A204.1 (cell line): ENCODE measurements around the gene HOMER2.

Source experiments
- FAIRE-seq: peaks from 2 replicates; lab custom pipeline; 2012; peaks lifted over from hg19 to GRCh38; lab: Jason Lieb, UNC

Gene HOMER2

DNA sequence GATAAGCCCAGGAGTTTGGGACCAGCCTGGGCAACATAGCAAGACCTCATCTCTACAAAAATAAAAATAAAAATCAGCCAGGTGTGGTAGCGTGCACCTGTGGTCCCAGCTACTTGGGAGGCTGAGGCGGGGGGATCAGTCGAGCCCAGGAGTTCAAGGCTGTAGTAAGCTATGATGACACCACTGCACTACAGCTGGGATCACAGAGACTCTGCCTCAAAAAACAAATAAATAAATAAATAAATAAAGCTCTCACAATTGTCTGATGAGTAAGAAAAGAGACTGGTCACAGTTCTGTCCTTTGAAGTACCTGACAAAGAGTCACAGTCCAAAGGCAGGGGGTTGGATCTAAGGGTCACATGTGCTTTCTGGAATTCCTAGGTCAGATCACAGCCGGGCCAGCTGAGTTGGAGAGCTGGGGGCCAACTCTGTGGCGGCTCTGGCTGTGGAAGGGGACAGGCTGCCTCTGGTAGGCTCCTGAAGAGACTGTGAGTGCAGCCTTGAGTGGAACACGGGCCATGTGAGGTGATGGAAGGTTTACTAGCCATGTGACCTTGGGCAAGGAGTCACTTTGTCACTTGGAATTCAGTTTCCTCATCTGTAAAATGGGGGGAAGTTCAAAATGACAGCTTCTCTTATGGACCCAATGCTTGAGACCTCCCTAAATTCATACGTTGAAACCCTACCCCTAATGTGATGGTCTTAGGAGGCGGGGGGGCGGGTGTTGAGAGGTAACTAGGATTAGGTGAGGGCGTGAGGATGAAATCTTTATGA, 95.9 kb downstream of the HOMER2 start:
- no peak for FAIRE-seq

- no peak for FAIRE-seq
These were observed 97.0 kb downstream of the HOMER2 start for GRCh38 chr15:82855286-82856100.

GRCh38 chr15:82854554-82854953, 98.0 kb downstream of the HOMER2 start:
- no peak for FAIRE-seq

DNA sequence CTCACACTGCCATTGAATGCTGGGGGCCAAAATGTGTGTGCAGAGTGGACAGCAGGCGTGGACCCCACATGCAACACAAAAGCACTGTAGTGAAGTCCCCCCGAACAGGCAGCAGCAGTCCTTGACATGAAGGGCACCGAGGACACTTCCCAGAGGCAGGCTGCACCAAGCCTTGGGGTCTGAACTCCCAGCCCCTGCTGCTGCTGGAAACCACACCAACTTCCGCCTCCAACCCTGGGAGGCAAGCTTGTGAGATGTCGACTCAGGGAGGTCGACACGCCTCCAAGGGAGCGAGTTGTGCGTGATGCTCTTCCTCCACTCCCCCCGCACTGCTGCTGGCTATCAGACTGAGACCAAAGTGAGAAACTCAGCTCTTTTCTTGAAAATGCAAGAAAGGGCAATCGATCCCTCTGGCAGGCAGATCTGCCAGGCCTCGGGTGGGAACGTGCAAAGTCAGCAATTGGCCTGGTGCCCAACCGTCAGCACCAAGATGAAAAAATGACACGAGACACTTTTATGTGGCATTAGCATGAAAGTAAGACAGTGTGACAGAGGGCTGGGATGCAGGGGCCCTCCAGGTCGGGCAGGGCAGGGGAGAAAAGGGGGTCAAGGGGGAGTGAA, 99.5 kb downstream of the HOMER2 start:
- no peak for FAIRE-seq

DNA sequence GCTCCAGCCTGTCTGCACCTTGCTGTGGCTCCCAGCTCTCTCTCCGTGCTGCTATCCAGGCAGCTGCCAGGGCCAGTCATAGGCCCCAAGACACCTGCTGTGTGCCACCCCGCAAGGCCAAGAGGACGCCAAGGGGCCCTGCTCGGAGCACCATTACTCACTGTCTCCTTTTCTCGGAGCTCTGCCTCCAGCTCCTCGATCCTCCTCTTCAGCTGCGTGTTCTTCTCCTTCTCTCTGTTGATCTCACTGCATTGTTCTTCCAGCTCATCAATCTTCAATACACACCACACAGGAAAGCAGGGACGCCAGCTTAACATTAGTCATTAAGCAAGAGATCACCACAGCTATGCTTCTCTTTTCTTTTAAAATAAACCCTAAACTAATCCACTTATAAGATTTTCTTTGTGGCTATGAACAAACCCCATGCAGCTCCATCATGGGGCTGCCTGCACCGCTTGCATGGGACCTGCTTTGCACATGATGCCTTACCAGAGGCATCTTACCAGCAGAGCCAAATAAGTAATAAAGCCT, 100.5 kb downstream of the HOMER2 start:
- no peak for FAIRE-seq

- no peak for FAIRE-seq
These were observed 101.1 kb downstream of the HOMER2 start for GRCh38 chr15:82851306-82851850.

- no peak for FAIRE-seq
These were observed 101.8 kb downstream of the HOMER2 start for GRCh38 chr15:82850731-82851130.

DNA sequence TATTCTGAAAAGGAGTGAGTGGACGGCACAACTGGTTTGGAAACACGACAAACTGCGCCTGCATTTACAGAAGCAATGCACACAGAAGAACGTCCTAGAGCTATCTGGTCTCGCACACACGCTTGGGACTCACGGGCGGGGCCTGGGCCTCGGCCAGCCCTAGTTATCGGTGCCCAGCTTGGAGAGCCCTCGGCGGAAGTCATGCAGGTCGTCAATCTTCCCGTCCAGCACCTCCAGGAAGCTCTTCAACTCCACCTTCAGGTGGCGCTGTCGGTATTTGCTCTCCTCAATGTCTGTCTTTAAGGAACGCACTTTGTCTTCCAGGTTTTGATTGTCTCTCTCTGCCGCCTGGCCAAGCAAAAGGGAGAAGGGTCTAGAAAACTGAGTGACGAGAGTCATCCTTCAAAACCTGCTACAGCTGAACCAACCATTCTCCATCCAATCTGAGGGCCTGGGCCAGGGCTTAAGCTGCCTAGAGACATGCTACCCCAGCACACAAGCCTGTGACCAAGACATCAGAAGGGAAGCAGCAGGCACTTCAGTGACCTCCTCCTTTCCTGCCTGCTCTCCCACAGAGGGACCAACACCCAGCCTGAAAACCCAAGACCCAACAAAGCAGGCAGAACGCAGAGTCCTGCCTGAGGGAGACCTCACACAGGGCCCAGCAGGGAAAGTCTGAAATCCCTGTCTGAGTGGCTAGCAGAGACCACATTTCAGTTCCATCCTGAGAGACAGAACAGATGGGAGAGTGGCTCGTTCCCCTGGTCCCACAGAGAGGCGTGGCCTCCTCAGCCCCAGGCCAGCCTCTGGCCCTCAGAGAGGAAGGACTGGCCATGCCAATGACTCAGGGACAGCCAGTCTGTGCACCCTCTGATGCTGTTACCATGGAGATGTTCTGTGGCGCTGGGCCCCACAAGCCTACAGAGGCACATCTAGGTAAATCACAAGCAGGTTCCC, 102.7 kb downstream of the HOMER2 start:
- FAIRE-seq: no peak

GRCh38 chr15:82848241-82848993, 104.1 kb downstream of the HOMER2 start:
- FAIRE-seq: no peak

- FAIRE-seq: no peak
These were observed 104.8 kb downstream of the HOMER2 start for GRCh38 chr15:82847703-82848102.

DNA sequence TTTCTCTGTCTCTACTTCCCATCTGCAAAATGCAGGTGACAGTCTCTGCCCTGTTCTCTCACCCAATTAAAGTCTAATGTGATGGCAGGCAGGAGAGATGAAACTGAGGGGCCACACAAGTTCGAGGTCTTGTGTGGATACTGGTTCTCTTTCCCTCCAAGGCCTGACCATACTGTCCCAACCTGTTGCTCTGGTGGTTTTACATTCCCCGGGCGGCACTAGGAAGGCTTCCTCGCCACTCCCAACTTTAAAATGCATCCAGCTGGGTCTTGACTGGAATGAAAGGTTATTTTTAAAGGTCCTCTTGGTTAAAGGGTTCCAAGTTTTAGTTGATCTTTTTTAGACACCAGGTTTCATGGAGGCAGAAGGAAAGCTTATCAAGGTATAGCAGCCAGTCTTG, 105.9 kb downstream of the HOMER2 start:
- FAIRE-seq: no peak

GRCh38 chr15:82845686-82846085, 106.8 kb downstream of the HOMER2 start:
- no peak for FAIRE-seq

- no peak for FAIRE-seq
These were observed 109.0 kb downstream of the HOMER2 start for GRCh38 chr15:82843566-82843965.

DNA sequence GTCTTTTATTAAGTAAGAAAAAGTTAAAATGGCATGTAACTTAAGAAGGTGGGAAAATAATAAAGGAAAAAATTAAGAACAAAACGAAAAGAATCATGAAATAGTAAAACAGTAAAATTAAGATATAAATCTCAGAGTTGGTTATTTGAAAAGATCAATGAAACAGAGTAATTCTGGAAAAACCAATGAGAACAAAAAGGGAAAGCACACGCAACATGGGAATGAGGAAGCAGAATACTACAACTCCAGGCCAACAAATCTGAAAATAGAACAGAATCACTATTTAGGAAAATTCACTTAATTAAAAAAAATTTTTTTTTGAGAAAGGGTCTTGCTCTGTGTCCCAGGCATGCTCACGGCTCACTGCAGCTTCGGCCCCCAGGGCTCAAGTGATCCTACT, 112.4 kb downstream of the HOMER2 start:
- FAIRE-seq: no peak

DNA sequence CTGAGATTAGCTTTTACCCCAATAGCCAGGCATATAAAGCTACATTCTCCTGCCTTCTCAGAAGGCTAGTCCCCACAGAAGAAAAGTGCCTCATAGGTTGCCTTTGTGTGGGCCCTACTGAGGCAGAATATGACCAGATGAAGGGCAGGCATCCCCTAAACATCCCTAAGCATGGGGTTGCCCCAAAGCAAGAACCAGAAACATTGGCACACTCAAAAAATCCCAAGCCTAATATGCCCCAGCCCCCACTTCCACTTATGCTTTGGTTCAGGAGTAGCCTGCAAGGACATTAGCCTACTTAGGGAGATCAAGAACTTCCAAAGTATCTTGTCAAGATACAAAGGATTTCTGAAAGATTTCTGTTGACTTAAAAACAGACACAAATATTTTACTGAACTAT, 113.4 kb downstream of the HOMER2 start:
- no peak for FAIRE-seq

- FAIRE-seq: no peak
These were observed 114.3 kb downstream of the HOMER2 start for GRCh38 chr15:82838096-82838735.

DNA sequence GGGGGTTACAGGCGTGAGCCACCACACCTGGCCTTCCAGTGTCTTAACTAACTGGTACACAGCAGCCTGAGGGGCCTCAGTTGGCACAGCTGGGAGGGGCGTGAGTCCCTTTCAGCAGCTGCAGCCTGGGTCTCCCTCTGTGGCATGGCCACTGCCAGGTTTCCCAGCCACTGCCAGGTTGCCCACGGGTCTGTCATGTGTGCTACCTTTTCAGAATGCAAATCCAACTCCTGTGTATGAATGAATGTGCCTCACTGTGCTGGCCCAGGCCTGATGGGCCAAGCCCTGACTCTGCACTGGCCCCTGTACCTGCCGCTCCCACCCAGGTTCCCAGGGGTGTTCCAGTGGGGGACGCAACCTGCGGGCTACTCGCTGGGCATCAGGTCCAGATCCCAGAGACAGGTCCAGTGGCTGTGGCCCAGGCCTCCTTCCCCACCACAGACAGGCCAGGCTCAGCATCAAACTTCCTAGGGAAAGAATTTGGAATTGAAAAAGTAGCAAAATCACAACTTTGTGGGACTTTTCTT, 117.1 kb downstream of the HOMER2 start:
- no peak for FAIRE-seq

GRCh38 chr15:82833362-82833682, 119.2 kb downstream of the HOMER2 start:
- no peak for FAIRE-seq

- no peak for FAIRE-seq
These were observed 119.7 kb downstream of the HOMER2 start for GRCh38 chr15:82832601-82833361.
